IMR-90 (cell line): ENCODE results near the gene DHX29. TPM values are rescaled to one million over a fixed set of nuclear protein-coding genes. Genes with fewer than 3 reads are reported as not detected.

ENCODE experiments used
- ATAC-seq: fragments of 200-7000 bp; cut with Tn5 transposase; 2 replicates; pipeline ENCODE4 v1.9.1; 2020; ENCODE audit warnings: low read depth, mild to moderate bottlenecking, moderate library complexity
- BruUV-seq: library from RNA; stranded (reverse); fragments of 400-500 nt; replicated peaks from 2 replicates; lab custom pipeline; 2021; lab: Mats Ljungman, UMichigan
- CTCF ChIA-PET: fragments of 300-600 bp; formaldehyde crosslinking; extraction: SDS; loops from one replicate; lab custom pipeline; 2021; ENCODE audit warnings: antibody characterized with exemption; lab: Yijun Ruan, JAX
- POLR2A ChIA-PET: fragments of 300-600 bp; sonication (Branson Sonifier 250); formaldehyde crosslinking; loops from one replicate; lab custom pipeline; 2022; ENCODE audit warnings: antibody characterized with exemption; ENCODE audit not compliant: unreplicated experiment; lab: Charles Lee
- DNase-seq: peaks from one replicate; pipeline ENCODE4 v3.0.0; 2013
- H2AFZ ChIP-seq: replicated peaks from 2 replicates; pipeline ENCODE3; 2013; ENCODE audit warnings: low read length, mild to moderate bottlenecking; ENCODE audit not compliant: poor library complexity
- H2AK5ac ChIP-seq: 2 replicates; pipeline ENCODE4 v1.6.1; 2013; ENCODE audit warnings: low read depth, low read length, inconsistent platforms
- H2AK9ac ChIP-seq: replicated peaks from 2 replicates; pipeline ENCODE3; 2013; ENCODE audit warnings: mild to moderate bottlenecking, low read depth, low read length, moderate library complexity; ENCODE audit not compliant: poor library complexity
- H2BK120ac ChIP-seq: 2 replicates; pipeline ENCODE4 v1.6.1; 2013; ENCODE audit warnings: low read depth, low read length, inconsistent platforms
- H2BK15ac ChIP-seq: 3 replicates; pipeline ENCODE4 v1.6.1; 2013; ENCODE audit warnings: low read depth, low read length, inconsistent platforms
- H2BK20ac ChIP-seq: 2 replicates; pipeline ENCODE4 v1.6.1; 2013; ENCODE audit warnings: low read depth, mild to moderate bottlenecking, inconsistent platforms, low read length, moderate library complexity
- H2BK5ac ChIP-seq: 2 replicates; pipeline ENCODE4 v1.6.1; 2013; ENCODE audit warnings: mild to moderate bottlenecking, low read depth, low read length, inconsistent platforms; ENCODE audit not compliant: poor library complexity, severe bottlenecking
- H3K14ac ChIP-seq: replicated peaks from 2 replicates; pipeline ENCODE4 v1.6.1; 2013; ENCODE audit warnings: low read depth, low read length, inconsistent platforms
- H3K18ac ChIP-seq: 2 replicates; pipeline ENCODE4 v1.6.1; 2013; ENCODE audit warnings: low read depth, low read length, control low read depth
- H3K23ac ChIP-seq: 2 replicates; pipeline ENCODE4 v1.6.1; 2013; ENCODE audit warnings: low read depth, low read length, inconsistent platforms
- H3K27ac ChIP-seq: 2 replicates; pipeline ENCODE4 v1.5.1; 2013; ENCODE audit warnings: mild to moderate bottlenecking, control low read depth, low read length; ENCODE audit not compliant: insufficient read depth
- H3K27me3 ChIP-seq: 2 replicates; pipeline ENCODE4 v1.6.1; 2013; ENCODE audit warnings: low read length; ENCODE audit not compliant: control insufficient read depth, insufficient read depth
- H3K36me3 ChIP-seq: 2 replicates; pipeline ENCODE4 v1.6.1; 2013; ENCODE audit warnings: low read length, mixed read lengths; ENCODE audit not compliant: control insufficient read depth, insufficient read depth
- H3K4ac ChIP-seq: 2 replicates; pipeline ENCODE4 v1.6.1; 2013; ENCODE audit warnings: low read depth, low read length, inconsistent platforms
- H3K4me1 ChIP-seq: 2 replicates; pipeline ENCODE4 v1.6.1; 2013; ENCODE audit warnings: low read length, mixed read lengths; ENCODE audit not compliant: control insufficient read depth, insufficient read depth
- H3K4me2 ChIP-seq: 2 replicates; pipeline ENCODE4 v1.6.1; 2013; ENCODE audit warnings: low read depth, mild to moderate bottlenecking, control low read depth, low read length, moderate library complexity
- H3K4me3 ChIP-seq: 2 replicates; pipeline ENCODE4 v1.5.1; 2013; ENCODE audit warnings: low read depth, mild to moderate bottlenecking, control low read depth, low read length, moderate library complexity; ENCODE audit not compliant: insufficient read depth
- H3K56ac ChIP-seq: 2 replicates; pipeline ENCODE4 v1.6.1; 2013; ENCODE audit warnings: low read length, inconsistent platforms; ENCODE audit not compliant: insufficient read depth; ENCODE audit errors: extremely low read depth
- H3K79me1 ChIP-seq, 2 experiments: 2 replicates each; pipeline ENCODE4 v1.6.1; 2013; ENCODE audit warnings: low read length in 2 of 2, inconsistent platforms in 1 of 2, low read depth in 1 of 2
- H3K9ac ChIP-seq: 2 replicates; pipeline ENCODE4 v1.6.1; 2013; ENCODE audit warnings: low read depth, low read length, control low read depth
- H3K9me1 ChIP-seq: 2 replicates; pipeline ENCODE4 v1.6.1; 2013; ENCODE audit warnings: low read length, inconsistent platforms; ENCODE audit not compliant: insufficient read depth
- H3K9me3 ChIP-seq: 2 replicates; pipeline ENCODE4 v1.6.1; 2013; ENCODE audit warnings: low read length; ENCODE audit not compliant: control insufficient read depth, insufficient read depth
- H4K20me1 ChIP-seq: 2 replicates; pipeline ENCODE4 v1.6.1; 2013; ENCODE audit warnings: low read length, inconsistent platforms; ENCODE audit not compliant: insufficient read depth
- H4K5ac ChIP-seq: 2 replicates; pipeline ENCODE4 v1.6.1; 2013; ENCODE audit warnings: mild to moderate bottlenecking, low read depth, low read length, control low read depth
- H4K8ac ChIP-seq, 2 experiments: 2 replicates each; pipeline ENCODE4 v1.6.1; 2013; ENCODE audit warnings: low read depth in 2 of 2, low read length in 2 of 2, control low read depth in 1 of 2, inconsistent platforms in 1 of 2
- H4K91ac ChIP-seq: 2 replicates; pipeline ENCODE4 v1.6.1; 2013; ENCODE audit warnings: low read depth, low read length, inconsistent platforms; ENCODE audit not compliant: insufficient read depth
- BHLHE40 ChIP-seq: fragments of 150-350 bp; IDR thresholded peaks from 2 replicates; pipeline ENCODE4 v1.6.1; 2016; ENCODE audit warnings: mild to moderate bottlenecking, low read depth, low read length
- CEBPB ChIP-seq: IDR thresholded peaks from 2 replicates; pipeline ENCODE4 v1.6.1; 2012; ENCODE audit warnings: low read depth, low read length, improper control_type of control experiment
- FOS ChIP-seq: fragments of 150-350 bp; IDR thresholded peaks from 2 replicates; pipeline ENCODE4 v1.6.1; 2016; ENCODE audit warnings: low read depth, low read length
- MAFK ChIP-seq: IDR thresholded peaks from 2 replicates; pipeline ENCODE4 v1.6.1; 2012; ENCODE audit warnings: low read depth, low read length, improper control_type of control experiment
- MAZ ChIP-seq: IDR thresholded peaks from 2 replicates; pipeline ENCODE4 v1.6.1; 2012; ENCODE audit warnings: low read depth, mild to moderate bottlenecking, low read length, improper control_type of control experiment, moderate library complexity, borderline replicate concordance
- MXI1 ChIP-seq: IDR thresholded peaks from 2 replicates; pipeline ENCODE4 v1.6.1; 2012; ENCODE audit warnings: low read depth, mild to moderate bottlenecking, low read length, moderate library complexity, borderline replicate concordance
- POLR2A ChIP-seq: IDR thresholded peaks from 2 replicates; pipeline ENCODE4 v1.6.1; 2012; ENCODE audit warnings: mild to moderate bottlenecking, low read depth, low read length
- RCOR1 ChIP-seq: IDR thresholded peaks from 2 replicates; pipeline ENCODE4 v1.6.1; 2012; ENCODE audit warnings: mild to moderate bottlenecking, low read length, improper control_type of control experiment; ENCODE audit not compliant: insufficient replicate concordance
- RFX5 ChIP-seq: IDR thresholded peaks from 2 replicates; pipeline ENCODE4 v1.8.0; 2012; ENCODE audit warnings: low read depth, mild to moderate bottlenecking, low read length, moderate library complexity
- WGBS, 2 experiments: methylation state at CpG; one replicate each; pipeline versions ENCODE4 v1.1.5 to v1.1.7; 2013; ENCODE audit warnings: missing lambda C conversion rate in 2 of 2; ENCODE audit not compliant: insufficient read length in 1 of 2; ENCODE audit errors: extremely low coverage in 2 of 2; 5-methylcytosine and 5-hydroxymethylcytosine counted together
- dilution Hi-C: fragments of 300-500 bp; cut with HindIII; formaldehyde crosslinking; loops from one replicate; pipeline ENCODE4 v1.14.3; 2018; ENCODE audit warnings: low sequenced_read_pairs; ENCODE audit not compliant: unreplicated experiment
- in situ Hi-C: fragments of 300-500 bp; cut with MboI; formaldehyde crosslinking; loops from 3 replicates; pipeline ENCODE4 v1.14.3; 2019; ENCODE audit warnings: low sequenced_read_pairs, inconsistent platforms, mixed read lengths
- intact Hi-C: fragments of 100-400 bp; cut with micrococcal nuclease; formaldehyde crosslinking; loops from 2 replicates; pipeline ENCODE4 v1.10.0; 2022
- polyA plus RNA-seq, 3 experiments: library from polyadenylated mRNA; depleted of rRNA; stranded (reverse); fragments of >200 nt; gene quantifications; 2 replicates each; pipeline ENCODE4 v1.2.3, GENCODE V29; 2012; ENCODE audit warnings: low replicate concordance in 1 of 3
- total RNA-seq: library from RNA; depleted of rRNA; stranded (reverse); fragments of >200 nt; gene quantifications from 2 replicates; pipeline ENCODE4 v1.2.3, GENCODE V29; 2012
- TF ChIP-seq, protein P1 (sequence below): fragments of 150-350 bp; IDR thresholded peaks from 2 replicates; pipeline ENCODE4 v1.6.1; 2016; ENCODE audit warnings: low read depth, mild to moderate bottlenecking, low read length, moderate library complexity, borderline replicate concordance
- TF ChIP-seq, protein P2 (sequence below): conservative IDR thresholded peaks from 2 replicates; pipeline ENCODE4 v1.5.1; 2012; ENCODE audit warnings: mild to moderate bottlenecking, low read depth, low read length, improper control_type of control experiment

Gene DHX29
- total and polyA plus RNA-seq, 2 of the 4 experiments (the other 2 are of a cell fraction), result 9.5 to 25.6 TPM

DNA sequence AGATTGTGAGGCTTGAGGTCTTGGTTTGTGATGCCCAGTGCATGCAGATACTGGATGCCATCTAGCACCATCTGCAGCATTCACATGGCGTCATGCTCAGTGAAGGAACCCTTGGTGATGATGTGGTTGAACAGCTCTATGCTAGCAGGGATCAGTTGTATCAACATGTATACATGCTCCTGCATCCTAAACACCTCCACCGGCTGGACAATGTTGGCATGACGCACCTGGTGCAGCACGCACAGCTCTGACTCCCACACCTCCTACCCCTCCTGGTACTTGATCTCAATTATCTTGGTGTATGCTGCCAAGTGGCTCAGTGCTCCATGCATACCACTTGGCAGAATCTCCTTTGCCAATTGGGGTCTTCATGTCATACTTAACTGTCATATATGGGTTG, 49.4 kb upstream of the DHX29 start:
- no peak overlapping the region for H4K8ac ChIP-seq
- BruUV-seq, result no TSS peak
- CTCF ChIA-PET, result no interaction called here
- H3K4me1 ChIP-seq, result no peaks in the 10 kb centered on the region
- DNase-seq (no peak), ATAC-seq (no peak)
- no peaks in the 10 kb centered on the region for H3K27me3 ChIP-seq
- H3K79me1 ChIP-seq, result peaks cover 14 to 34% of the 10 kb centered on the region in 2 experiments
- H3K9me1 ChIP-seq, result peaks cover 24% of the 10 kb centered on the region
- no peak overlapping the region for H3K27ac ChIP-seq
- no peak overlapping the region for H4K5ac ChIP-seq
- H3K4me3 ChIP-seq, result no peak overlapping the region
- no peak overlapping the region for H4K91ac ChIP-seq
- dilution Hi-C loops (no loop called here), intact Hi-C loops (no loop called here), in situ Hi-C loops (no loop called here)
- no peak overlapping the region for H3K18ac ChIP-seq
- 0 out of 2 replicates have a peak, but pooled peaks cover 3% of the 10 kb centered on the region for H4K20me1 ChIP-seq
- no peak overlapping the region for H2BK5ac ChIP-seq
- no peak overlapping the region for H3K56ac ChIP-seq
- H2BK15ac ChIP-seq, result no peak overlapping the region
- H3K14ac ChIP-seq, result no peak overlapping the region
- H3K36me3 ChIP-seq, result peaks cover 43% of the 10 kb centered on the region
- no peak overlapping the region for H2BK20ac ChIP-seq
- POLR2A ChIA-PET, result no interaction called here
- no peak for TF ChIP-seq BHLHE40
- TF ChIP-seq, protein P1, sequence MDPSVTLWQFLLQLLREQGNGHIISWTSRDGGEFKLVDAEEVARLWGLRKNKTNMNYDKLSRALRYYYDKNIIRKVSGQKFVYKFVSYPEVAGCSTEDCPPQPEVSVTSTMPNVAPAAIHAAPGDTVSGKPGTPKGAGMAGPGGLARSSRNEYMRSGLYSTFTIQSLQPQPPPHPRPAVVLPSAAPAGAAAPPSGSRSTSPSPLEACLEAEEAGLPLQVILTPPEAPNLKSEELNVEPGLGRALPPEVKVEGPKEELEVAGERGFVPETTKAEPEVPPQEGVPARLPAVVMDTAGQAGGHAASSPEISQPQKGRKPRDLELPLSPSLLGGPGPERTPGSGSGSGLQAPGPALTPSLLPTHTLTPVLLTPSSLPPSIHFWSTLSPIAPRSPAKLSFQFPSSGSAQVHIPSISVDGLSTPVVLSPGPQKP, result no peak
- no peak for TF ChIP-seq CEBPB
- TF ChIP-seq MAZ, result no peak
- no peak for TF ChIP-seq MAFK
- TF ChIP-seq FOS, result no peak
- no peak for TF ChIP-seq RFX5
- no peak for TF ChIP-seq POLR2A
- TF ChIP-seq RCOR1, result no peak
- TF ChIP-seq, protein P2, sequence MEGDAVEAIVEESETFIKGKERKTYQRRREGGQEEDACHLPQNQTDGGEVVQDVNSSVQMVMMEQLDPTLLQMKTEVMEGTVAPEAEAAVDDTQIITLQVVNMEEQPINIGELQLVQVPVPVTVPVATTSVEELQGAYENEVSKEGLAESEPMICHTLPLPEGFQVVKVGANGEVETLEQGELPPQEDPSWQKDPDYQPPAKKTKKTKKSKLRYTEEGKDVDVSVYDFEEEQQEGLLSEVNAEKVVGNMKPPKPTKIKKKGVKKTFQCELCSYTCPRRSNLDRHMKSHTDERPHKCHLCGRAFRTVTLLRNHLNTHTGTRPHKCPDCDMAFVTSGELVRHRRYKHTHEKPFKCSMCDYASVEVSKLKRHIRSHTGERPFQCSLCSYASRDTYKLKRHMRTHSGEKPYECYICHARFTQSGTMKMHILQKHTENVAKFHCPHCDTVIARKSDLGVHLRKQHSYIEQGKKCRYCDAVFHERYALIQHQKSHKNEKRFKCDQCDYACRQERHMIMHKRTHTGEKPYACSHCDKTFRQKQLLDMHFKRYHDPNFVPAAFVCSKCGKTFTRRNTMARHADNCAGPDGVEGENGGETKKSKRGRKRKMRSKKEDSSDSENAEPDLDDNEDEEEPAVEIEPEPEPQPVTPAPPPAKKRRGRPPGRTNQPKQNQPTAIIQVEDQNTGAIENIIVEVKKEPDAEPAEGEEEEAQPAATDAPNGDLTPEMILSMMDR, result no peak
- TF ChIP-seq MXI1, result no peak
- no peaks in the 10 kb centered on the region for H3K9me3 ChIP-seq
- no peak overlapping the region for H3K4ac ChIP-seq
- H2AFZ ChIP-seq, result no peak overlapping the region
- WGBS, 2 experiments, result 82% methylated on average over 3 of the region's 4 CpGs; no CpG with 5 or more reads in 1 of the 2 experiments
- no peak overlapping the region for H2BK120ac ChIP-seq
- no peak overlapping the region for H3K9ac ChIP-seq
- H2AK5ac ChIP-seq, result no peak overlapping the region
- no peak overlapping the region for H3K4me2 ChIP-seq
- no peak overlapping the region for H2AK9ac ChIP-seq
- H3K23ac ChIP-seq, result no peak overlapping the region
